Renal cortex interstitium (tissue), 11 donors: Measurements from ENCODE around the gene ERC1. TPM values are rescaled to one million over a fixed set of nuclear protein-coding genes. Genes with fewer than 3 reads are reported as not detected.

Source experiments
- DNase-seq, 11 donors: peaks; one replicate each; pipeline ENCODE4 v3.0.0-alpha.2; 2013; ENCODE audit warnings: low read depth in 9 of 11, low spot score in 4 of 11; ENCODE audit errors: extremely low read depth in 1 of 11
- polyA plus RNA-seq, 3 donors: library from polyadenylated mRNA; unstranded; fragments of 120-200 nt; gene quantifications; one replicate each; pipeline ENCODE4 v1.2.1, GENCODE V29; 2013; ENCODE audit not compliant: insufficient read length in 3 of 3

ERC1 gene
- polyA plus RNA-seq, 3 donors, result 36.8 to 40.4 (median 38.3) TPM

DNA sequence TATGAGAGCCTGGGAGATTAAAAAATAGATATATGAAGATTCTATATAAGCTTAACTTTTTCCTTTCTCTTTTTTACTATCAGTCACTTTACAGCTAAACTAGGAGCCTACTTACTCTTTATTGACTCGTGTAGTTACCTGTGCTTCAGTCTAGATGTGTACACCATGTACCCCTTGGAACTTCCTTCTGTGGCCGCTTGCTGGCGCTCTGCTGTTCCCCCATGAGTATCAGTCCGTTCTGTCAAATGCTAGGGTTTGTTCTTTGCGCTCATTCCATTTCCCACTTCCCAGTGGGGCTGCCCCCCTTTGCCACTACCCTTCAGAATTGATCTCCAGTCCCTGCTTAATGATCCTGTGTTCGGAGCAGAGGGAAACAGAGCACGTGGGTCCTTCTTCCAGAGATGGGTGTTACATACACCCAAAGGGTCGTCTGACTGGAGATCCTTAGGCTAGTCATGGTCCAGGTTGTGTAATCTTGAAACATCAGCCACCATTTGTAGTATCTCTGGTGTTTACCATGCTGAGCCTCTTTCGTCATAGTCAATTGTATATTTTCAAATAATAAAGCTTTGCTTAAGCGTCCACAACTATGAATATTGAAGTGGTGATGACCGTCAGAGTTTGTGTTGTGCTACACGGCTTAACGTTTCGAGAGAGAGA, 443.4 kb downstream of the ERC1 start:
- DNase-seq, result no peak

DNA sequence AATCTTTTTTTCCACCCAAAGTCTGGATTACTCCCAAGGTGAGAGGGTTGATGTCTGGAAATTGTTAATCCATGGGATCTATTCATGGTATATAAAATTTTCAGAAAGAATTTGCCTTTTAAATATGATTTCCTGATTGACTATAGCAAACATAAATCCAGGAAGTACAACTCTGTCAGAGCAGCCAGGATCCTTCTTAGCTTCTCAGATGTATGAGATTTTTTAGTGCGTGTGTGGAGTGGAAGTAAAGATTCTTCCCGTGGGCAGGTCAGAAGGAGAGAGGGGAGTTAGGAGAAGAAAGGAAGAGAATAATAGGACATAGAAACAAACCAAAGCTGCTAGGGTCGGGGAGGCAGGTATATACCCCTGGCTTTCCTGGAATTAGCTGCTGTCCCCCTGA, 444.0 kb downstream of the ERC1 start:
- no peak for DNase-seq

DNA sequence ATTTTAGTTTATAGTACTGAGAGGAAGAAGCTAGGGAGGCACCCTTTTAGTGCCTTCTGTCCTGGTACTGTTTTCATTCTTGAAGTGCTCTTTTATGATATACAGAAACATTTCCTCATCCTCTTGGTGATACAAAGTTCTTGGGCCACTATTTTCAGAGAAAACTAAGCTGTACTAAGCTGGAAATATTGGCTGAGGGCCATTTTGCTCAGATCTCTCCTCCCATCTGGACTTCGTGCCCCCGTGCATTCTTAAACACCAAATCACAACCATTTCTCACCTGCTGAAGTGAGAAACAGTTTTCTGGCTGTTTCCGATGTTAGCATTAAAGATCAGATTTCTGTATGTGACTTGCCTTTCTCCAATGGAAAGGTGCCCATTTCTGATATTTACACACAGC, 444.4 kb downstream of the ERC1 start:
- DNase-seq, result no peak

DNA sequence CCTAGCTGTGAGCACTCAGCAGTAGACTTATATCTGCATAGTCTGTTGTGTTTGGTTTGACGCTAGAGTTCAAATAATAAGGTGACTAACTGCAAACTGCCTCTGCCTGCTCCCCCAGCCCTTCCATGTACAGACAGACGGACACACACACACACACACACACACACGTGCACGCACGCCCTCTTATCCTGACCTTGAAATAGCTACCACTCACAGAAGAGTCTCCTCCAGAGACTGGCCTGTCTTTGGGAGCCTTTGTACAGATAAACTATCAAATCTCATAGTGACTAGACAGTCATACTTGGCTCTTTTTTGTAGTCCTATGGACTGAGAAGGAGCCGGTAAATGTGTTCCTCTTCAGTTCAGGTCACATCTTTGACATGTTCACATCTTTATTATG, 445.0 kb downstream of the ERC1 start:
- DNase-seq, result no peak

DNA sequence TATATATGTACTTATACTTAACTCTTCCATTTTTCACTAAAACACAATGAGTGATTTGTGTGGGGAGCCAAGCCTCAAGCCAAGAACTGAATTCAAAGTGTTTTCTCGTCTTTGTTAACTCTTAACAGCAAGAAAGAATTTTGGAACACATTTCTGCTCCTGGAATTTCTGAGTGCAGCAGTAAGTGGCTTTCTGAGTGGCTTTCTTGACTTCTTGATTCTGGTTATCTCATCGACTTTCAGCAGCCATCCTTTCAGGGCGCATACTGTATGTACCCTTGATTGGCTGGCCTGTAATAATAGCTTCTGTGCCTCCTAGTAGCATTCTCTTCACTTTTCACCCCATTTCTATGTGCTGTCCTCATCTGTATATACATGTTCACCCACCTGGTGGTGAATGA, 446.0 kb downstream of the ERC1 start:
- DNase-seq, result no peak

DNA sequence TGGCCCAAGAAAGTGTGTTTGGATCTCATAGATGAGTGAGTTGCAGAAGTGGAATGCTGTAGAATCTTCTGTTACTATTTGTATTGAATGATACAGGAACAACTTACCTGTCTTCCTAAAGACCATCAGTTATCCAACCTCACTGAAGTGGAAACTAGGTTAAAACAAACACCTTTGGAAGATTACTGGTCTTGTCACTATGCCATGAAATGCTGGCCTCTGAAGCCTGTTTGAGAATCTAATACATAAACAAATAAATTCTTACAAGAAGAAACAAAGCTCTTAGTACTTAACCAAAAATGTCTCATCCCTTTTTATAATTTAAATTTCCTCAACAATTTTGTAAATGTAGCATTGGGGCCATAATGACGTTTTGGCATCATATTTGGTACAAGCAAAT, 448.2 kb downstream of the ERC1 start:
- no peak for DNase-seq

DNA sequence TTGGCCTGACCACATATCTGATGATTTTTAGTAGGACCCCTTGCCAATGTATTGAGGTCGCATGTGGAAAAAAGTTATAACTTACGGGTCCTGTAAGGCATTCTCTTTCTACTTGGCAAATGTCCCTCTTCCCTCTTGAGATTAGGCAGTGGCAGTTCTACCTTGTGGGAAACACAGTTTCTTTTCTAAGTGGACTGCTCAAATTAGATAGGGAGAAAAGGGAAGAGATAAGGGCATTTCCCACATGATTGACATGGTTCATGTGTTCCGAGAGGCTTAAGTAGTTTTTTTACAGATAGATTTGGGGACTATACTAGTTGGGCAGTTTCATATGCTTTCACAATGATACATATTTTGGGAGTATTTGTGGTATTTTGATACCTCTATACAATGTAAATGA, 448.7 kb downstream of the ERC1 start:
- DNase-seq, result no peak

DNA sequence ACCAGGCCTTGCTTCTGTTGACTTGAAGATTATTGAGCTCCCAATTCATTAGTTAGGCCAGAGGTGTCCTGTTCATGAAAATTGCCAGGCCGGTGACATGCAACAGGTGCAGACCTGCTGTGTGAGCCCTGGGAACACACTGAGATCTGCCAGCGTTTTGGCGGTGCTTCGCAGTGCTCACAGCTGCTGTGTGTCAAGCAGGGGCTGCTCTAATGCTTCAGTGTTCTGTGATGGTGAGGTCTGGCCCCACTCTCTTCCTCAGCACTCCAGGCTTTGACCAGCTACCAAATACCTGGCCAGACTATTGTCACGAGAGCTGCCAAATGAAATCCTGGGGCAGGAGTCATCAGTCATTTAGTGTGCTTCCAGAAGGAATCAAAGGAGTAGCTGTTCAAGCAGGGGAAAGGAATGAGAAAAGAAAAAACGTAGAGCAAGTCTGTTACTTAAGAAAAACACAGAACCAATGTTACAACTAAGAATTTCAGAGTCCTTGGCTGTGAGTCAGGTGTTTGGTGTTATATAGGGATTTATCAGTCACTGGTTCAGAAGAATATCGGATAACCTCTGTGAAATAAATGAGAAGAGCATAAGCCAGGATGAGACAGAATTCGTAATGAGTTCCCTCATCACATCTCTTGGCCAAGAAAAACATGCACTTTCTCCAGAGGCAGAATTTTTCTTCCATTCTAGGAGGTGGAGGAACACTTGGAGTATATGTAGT, 452.6 kb downstream of the ERC1 start:
- no peak for DNase-seq

DNA sequence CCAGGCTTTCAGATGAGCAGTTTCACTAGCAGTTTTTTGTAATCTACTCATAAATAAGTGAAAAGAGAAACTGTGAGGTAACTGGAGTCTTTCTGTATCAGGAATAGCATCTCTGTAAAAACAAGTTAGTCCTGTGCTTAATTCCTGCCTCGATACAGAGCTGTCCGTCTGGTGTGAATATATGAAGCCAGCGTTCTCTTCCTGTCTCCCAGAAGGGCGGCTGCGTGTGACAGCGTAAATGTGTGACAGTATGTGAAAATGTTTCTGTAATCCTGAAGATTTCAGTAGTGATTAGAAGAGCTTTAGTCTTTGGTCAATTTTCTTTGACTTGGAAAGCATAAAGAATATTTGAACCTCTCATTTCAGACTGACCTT, 453.1 kb downstream of the ERC1 start:
- no peak for DNase-seq

DNA sequence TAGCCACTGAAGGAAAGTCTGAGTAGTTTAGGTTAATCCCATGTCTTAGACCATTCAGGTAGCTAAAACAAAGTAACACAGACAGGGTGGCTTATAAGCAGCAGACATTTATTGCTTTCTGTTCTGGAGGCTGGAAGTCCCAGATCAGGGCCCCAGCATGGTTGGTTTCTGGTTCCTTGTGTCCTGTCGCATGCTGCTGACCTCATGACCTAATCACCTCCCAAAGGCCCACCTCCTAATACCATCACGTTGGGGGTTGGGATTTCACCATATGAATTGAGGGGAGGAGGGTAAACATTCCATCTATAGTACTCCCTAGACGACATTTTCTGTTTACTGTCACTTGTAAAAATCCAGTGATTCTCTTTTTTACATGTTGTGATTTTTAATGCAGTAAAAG, 454.8 kb downstream of the ERC1 start:
- DNase-seq, result no peak

DNA sequence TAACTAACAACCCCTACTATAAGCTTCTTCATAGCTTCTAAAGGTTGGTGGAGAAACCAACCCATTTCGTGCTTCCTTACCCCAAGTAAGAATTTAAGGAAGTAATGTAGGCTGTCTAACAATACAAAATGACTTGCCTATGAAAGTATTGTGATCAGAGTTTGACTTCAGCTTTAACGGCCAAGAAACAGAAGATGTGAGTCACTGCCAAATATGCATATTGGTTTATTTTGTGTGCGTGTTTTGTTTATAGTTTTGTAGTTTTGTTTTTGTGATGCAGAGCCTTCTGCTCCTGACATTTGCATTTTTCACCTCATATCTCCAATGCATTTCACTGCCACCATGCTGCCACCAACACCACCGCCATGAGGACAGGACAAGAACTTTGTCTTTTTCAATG, 457.3 kb downstream of the ERC1 start:
- no peak for DNase-seq

DNA sequence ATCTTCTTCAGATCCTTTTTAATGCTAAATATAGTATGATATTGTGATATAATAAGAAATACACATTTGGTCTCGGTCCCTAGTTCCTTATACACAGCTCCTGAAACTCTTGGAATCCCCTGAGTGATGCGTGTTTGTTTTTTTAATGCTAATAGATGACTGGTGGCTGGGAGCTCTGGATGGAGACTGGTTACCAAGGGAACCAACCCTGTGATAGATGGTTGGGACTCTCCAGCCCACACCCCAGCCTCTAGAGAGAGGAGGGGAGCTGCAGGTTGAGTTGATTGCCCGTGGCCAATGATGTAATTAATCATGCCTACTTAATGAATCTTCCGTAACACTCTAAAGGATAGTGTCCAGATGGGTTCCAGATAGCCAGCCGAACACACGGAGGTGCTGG, 462.8 kb downstream of the ERC1 start:
- peak in 4 of 11 donors; percentile 21 to 54 (median 40) for DNase-seq

DNA sequence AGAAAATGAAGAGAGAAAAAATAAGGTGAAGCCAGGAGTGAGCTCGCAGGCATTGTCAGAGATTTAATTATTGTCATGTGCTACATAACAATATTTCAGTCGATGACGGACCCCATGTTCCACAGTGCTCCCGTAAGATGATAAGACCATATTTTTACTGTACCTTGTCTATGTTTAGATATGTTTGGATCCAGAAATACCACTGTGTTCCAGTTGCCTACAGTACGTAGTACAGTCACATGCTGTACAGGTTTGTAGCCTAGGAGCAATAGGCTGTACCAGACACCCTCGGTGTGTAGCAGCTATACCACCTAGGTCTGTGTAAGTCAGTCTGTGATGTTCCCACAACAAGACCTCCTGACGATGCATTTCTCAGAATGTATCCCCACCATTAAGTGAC, 465.9 kb downstream of the ERC1 start:
- no peak for DNase-seq

DNA sequence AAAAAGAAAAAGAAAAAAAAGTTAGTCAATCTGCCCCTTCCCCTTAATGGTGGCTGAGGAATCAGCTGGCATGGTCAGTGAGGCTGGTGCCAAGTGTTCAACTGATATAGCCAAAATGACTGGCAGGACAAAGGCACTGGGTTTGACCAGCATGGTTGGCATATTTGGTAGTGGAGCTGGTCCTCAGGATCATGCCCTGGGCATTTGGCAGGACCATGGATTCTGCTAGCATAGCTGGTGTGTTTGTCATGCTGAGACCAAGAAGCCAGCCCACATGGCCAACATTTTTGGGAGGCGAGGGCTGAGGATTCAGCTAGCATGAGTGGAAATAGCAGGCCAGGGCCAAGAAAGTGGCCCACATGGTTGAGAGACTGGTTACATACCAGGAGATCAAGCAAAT, 466.9 kb downstream of the ERC1 start:
- DNase-seq, result no peak

DNA sequence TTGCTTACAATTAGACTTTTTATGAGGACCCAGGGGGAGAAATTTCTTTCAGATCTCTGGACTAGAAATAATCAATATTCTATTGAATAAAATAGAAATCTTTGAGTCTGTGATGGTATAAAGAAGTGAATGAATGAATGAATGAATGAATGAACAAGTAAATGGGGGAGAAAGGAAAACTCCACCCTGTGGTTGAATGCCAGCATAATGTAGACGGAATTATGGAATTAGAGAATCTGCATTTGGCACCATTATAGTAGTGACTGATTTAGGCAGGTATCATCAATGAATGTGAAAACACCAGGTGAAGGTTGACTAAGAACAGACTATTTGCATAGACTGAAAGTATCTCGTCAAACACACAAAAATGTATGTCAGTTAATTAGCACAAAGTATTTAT, 468.3 kb downstream of the ERC1 start:
- no peak for DNase-seq

DNA sequence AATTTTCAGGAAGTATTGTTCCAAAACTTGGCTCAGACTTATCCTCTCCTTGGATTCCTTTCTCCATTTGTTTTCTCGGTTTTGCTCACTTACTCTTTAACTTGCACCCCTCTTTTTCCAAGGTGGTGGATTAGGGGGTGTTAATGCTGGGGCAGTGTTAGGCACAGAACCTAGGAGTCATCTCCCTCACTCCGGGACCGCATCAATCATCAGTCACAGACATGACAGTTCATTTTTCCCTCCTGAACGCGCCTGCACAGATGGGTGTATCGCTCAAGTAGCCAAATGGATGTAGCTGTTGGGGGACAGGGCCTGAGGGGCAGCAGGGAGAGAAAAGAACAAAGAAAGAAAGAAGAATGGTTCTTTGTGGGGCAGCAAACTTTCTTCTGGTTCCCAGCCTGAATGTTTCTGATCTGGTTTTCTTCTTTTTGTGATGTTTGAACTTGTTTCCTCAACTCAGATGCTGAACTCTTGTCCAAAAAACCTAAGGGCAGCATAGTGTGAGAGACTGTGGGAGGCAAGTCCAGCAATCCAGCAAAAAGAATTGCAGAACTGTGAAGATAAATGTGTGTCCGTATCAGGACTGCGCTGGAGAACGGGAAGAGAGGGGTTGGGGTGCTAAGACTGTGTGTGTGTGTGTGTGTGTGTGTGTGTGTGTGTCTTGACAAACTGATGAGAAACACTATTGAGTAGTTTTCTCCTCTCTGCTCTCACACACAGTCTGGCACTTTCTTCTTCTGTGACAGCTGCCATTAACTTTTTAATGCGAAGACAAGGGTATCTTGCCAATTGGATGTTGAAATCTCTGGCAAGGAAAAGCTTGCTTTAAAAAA, 472.3 kb downstream of the ERC1 start:
- no peak for DNase-seq

DNA sequence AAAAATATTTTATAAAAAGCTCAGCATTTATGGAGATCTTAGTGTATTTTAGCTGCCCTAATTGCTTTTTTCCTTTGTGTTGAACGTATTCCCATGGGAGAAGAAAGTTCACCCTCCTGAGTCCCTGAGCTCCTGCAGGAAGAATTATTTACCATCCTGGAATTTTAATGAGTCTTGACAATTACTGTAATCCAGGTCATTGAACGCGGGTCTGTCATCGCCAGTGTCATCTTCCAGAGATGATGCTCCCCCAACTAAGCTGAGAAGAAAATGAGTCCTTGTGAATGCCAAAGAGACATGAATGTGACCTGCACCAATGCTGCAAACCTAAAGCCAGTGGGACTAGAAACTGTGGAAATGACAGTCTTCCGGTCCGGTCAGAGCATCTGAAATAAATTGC, 473.9 kb downstream of the ERC1 start:
- no peak for DNase-seq

DNA sequence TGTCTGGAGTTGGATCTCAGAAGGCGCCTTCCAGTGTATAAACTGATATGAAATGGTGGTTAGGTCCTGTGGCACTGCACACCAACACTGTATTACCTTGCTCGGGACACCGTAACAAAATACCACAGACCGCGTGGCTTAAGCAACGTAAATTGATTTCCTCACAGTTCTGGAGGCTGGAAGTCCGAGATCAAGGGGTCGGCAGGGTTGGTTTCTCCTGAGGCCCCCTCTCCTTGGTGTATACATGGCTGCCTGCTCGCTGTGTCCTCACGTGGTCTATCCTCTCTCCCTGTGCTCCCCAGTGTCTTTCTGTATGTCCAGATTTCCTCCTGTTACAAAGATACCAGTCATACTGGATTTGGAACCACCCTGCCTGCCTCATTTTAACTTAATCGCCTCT, 475.0 kb downstream of the ERC1 start:
- DNase-seq, result no peak

DNA sequence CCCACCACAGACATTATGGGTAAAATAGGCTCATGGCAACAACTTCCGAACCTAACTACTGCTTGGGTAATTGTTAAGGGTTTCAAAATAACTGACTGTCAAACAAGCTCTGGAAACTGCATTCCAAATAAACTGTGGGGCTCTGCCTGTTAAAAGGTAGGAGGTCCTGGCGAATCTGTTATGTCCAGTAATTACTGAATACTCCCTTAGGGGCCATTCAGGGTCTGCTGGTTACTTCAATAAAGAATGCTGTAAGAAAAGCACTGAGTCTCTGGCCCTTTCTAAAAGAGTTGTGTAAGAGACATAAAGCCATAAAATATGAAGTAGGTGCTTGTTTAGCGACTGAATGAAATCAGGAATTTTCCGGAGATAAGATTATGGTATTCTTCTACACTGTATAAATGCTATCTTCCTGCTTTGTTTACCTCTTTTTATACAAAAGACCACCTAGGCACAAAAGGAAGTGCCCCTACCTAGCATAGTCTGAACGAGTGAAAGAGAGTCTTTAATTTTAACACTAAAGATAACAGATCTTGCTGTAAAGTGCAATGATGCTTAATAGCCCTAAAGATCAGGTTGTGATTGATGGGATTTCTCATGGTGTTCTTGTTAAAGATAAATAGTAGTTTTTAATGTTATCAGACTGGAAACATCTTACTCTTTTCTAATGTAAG, 475.6 kb downstream of the ERC1 start:
- no peak for DNase-seq

DNA sequence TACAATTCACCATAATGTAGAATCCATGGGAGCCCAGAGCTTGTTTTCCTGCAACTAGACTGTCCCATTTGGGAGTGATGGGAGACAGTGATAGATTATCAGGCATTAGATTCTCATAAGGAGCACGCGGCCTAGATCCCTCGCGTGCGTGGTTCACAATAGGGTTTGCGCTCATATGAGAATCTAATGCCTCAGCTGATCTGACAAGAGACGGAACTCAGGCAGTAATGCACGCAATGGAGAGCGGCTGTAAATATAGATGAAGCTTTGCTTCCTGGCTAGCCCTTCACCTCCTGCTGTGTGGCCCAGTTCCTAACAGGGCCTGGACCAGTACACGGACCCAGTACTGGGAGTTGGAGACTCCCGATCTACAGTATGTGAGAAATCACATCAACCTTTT, 476.7 kb downstream of the ERC1 start:
- DNase-seq, result no peak
